ENCODE measurements around the gene ATRN.
A peak's percentile ranks its signal among the peaks of the same experiment; 100 is the strongest.

The ATRN gene

GRCh38 chr20:3464166-3464565, 6.7 kb upstream of the ATRN start:
- Histone ChIP-seq H3K36me3 (ENCODE audit: control insufficient read depth in 4 of 4, insufficient read depth in 4 of 4, low read length in 3 of 4) (no peaks in the 10 kb centered on the region), H3K27me3 (replicated peaks in 2 of 5; ENCODE audit: control insufficient read depth in 4 of 5, insufficient read depth in 5 of 5, low read length in 4 of 5) (peaks cover 0 to 2% (median 0%) of the 10 kb centered on the region in 5 experiments), H3K9me3 (ENCODE audit: control extremely low read depth in 1 of 5, control insufficient read depth in 4 of 5, insufficient read depth in 2 of 5, low read depth in 1 of 5, low read length in 4 of 5) (no peaks in the 10 kb centered on the region), H3K27ac (ENCODE audit: insufficient read depth in 1 of 2, low read depth in 1 of 2, low read length in 2 of 2, poor library complexity in 1 of 2, severe bottlenecking in 2 of 2) (no peak overlapping the region), H3K4me1 (ENCODE audit: control extremely low read depth in 1 of 4, control insufficient read depth in 4 of 4, insufficient read depth in 4 of 4, low read length in 3 of 4) (no peaks in the 10 kb centered on the region), H3K4me3 (ENCODE audit: control insufficient read depth in 1 of 7, extremely low read depth in 1 of 7, insufficient read depth in 4 of 7, low read depth in 2 of 7, low read length in 6 of 7) (no peak overlapping the region)
- no peak for DNase-seq
- POLR2A ChIA-PET, result interaction anchor here (0.6 kb wide), 1 partner anchor 17 kb away, joined by 4 read pairs; no protein-coding TSS in a partner anchor
- CTCF ChIA-PET, result no interaction called here
- 100% methylated on average over 3 of the region's 4 CpGs for WGBS (ENCODE audit: insufficient coverage)

- Histone ChIP-seq H3K4me1 (ENCODE audit: control extremely low read depth in 1 of 4, control insufficient read depth in 4 of 4, insufficient read depth in 4 of 4, low read length in 3 of 4) (peaks cover 0 to 5% (median 1%) of the 10 kb centered on the region in 4 experiments), H3K4me3 (ENCODE audit: control insufficient read depth in 1 of 7, extremely low read depth in 1 of 7, insufficient read depth in 4 of 7, low read depth in 2 of 7, low read length in 6 of 7) (no peak overlapping the region), H3K27me3 (replicated peaks in 2 of 5; ENCODE audit: control insufficient read depth in 4 of 5, insufficient read depth in 5 of 5, low read length in 4 of 5) (no peaks in the 10 kb centered on the region), H3K36me3 (ENCODE audit: control insufficient read depth in 4 of 4, insufficient read depth in 4 of 4, low read length in 3 of 4) (no peaks in the 10 kb centered on the region), H3K9me3 (ENCODE audit: control extremely low read depth in 1 of 5, control insufficient read depth in 4 of 5, insufficient read depth in 2 of 5, low read depth in 1 of 5, low read length in 4 of 5) (no peaks in the 10 kb centered on the region), H3K27ac (ENCODE audit: insufficient read depth in 1 of 2, low read depth in 1 of 2, low read length in 2 of 2, poor library complexity in 1 of 2, severe bottlenecking in 2 of 2) (no peak overlapping the region)
- ChIA-PET CTCF (interaction anchor here (1.2 kb wide), 1 partner anchor 22 kb away, joined by 3 read pairs; no protein-coding TSS in a partner anchor), POLR2A (no interaction called here)
- WGBS (ENCODE audit: insufficient coverage), result 20% methylated on average over 1 of the region's 1 CpG
- DNase-seq, result no peak
Observed at GRCh38 chr20:3465301-3465700, 5.5 kb upstream of the ATRN start.

DNA sequence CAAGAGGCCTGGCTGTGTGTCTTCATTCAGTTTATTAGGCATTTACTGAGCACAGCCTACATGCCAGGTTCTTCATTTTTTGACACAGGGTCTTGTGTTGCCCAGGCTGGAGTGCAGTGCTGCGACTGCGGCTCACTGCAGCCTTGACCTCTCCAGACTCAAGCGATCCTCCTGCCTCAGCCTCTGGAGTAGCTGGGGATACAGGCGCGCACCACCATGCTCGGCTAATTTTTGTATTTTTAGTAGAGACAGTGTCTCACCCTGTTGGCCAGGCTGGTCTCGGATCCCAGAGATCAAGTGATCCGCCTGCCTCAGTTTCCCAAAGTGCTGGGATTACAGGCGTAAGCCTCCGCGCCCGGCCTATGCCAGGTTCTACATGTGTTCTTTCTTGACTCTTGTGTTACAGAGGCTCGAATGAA, 601 bp upstream of the ATRN start:
- no peak for DNase-seq
- POLR2A ChIA-PET, result interaction anchor here (0.6 to 1.1 kb wide), 3 partner anchors 9 to 20 kb away, joined by 3 to 5 read pairs (median 3); no protein-coding TSS in a partner anchor
- H3K4me3 ChIP-seq (ENCODE audit: control insufficient read depth in 1 of 7, extremely low read depth in 1 of 7, insufficient read depth in 4 of 7, low read depth in 2 of 7, low read length in 6 of 7), result peak overlapping the region; percentile 73 to 94 (median 87)
- CTCF ChIA-PET, result interaction anchor here (1.3 to 1.5 kb wide), 2 partner anchors 15 to 67 kb away, joined by 3 to 4 read pairs; no protein-coding TSS in a partner anchor
- H3K4me1 ChIP-seq (ENCODE audit: control extremely low read depth in 1 of 4, control insufficient read depth in 4 of 4, insufficient read depth in 4 of 4, low read length in 3 of 4), result peaks cover 6 to 23% (median 16%) of the 10 kb centered on the region in 4 experiments
- H3K27me3 ChIP-seq (replicated peaks in 2 of 5; ENCODE audit: control insufficient read depth in 4 of 5, insufficient read depth in 5 of 5, low read length in 4 of 5), result no peaks in the 10 kb centered on the region
- H3K9me3 ChIP-seq (ENCODE audit: control extremely low read depth in 1 of 5, control insufficient read depth in 4 of 5, insufficient read depth in 2 of 5, low read depth in 1 of 5, low read length in 4 of 5), result no peaks in the 10 kb centered on the region
- 40% methylated on average over 11 of the region's 13 CpGs for WGBS (ENCODE audit: insufficient coverage)
- H3K36me3 ChIP-seq (ENCODE audit: control insufficient read depth in 4 of 4, insufficient read depth in 4 of 4, low read length in 3 of 4), result no peaks in the 10 kb centered on the region
- peak overlapping the region; percentile 31 to 68 for H3K27ac ChIP-seq (ENCODE audit: insufficient read depth in 1 of 2, low read depth in 1 of 2, low read length in 2 of 2, poor library complexity in 1 of 2, severe bottlenecking in 2 of 2)

DNA sequence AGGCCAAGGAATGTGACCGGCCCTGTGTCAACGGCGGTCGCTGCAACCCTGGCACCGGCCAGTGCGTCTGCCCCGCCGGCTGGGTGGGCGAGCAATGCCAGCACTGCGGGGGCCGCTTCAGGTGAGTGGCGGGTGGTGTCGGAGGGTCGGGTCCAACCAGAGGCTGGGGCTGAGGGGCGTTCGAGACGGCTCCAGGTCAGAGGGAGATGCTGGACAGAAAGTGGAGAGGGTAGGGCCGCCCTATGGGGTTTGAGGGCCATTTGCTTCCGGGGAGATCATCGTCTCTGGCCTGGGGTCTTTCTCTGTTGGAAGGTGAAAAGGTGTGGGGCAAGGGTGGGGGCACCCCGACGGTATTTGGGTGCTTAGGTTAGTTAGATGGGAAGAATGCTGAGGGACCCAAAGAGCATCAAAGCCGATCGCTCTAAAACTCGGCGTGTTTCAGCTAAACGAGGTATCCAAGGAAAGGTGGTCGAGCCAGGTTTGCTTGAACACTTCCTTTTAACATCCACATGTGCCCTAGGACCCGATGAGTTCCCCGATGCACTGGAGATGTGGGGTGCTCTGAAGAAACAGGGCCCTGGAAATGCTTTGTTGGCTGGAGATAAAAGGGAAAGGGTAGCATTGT, 691 bp downstream of the ATRN start:
- Histone ChIP-seq H3K27me3 (replicated peaks in 2 of 5; ENCODE audit: control insufficient read depth in 4 of 5, insufficient read depth in 5 of 5, low read length in 4 of 5) (no peaks in the 10 kb centered on the region), H3K4me3 (ENCODE audit: control insufficient read depth in 1 of 7, extremely low read depth in 1 of 7, insufficient read depth in 4 of 7, low read depth in 2 of 7, low read length in 6 of 7) (peak overlapping the region; percentile 73 to 94 (median 87)), H3K4me1 (ENCODE audit: control extremely low read depth in 1 of 4, control insufficient read depth in 4 of 4, insufficient read depth in 4 of 4, low read length in 3 of 4) (peaks cover 6 to 23% (median 16%) of the 10 kb centered on the region in 4 experiments), H3K9me3 (ENCODE audit: control extremely low read depth in 1 of 5, control insufficient read depth in 4 of 5, insufficient read depth in 2 of 5, low read depth in 1 of 5, low read length in 4 of 5) (no peaks in the 10 kb centered on the region), H3K36me3 (ENCODE audit: control insufficient read depth in 4 of 4, insufficient read depth in 4 of 4, low read length in 3 of 4) (no peaks in the 10 kb centered on the region), H3K27ac (ENCODE audit: insufficient read depth in 1 of 2, low read depth in 1 of 2, low read length in 2 of 2, poor library complexity in 1 of 2, severe bottlenecking in 2 of 2) (peak overlapping the region in 1 of 2 experiments; percentile 61)
- DNase-seq, result peak in 1 of 3 donors; percentile 26
- CTCF ChIA-PET, result no interaction called here
- 0% methylated on average over 17 of the region's 30 CpGs for WGBS (ENCODE audit: insufficient coverage)
- POLR2A ChIA-PET, result no interaction called here

GRCh38 chr20:3472105-3472504, 1.3 kb downstream of the ATRN start:
- H3K27me3 ChIP-seq (replicated peaks in 2 of 5; ENCODE audit: control insufficient read depth in 4 of 5, insufficient read depth in 5 of 5, low read length in 4 of 5), result no peaks in the 10 kb centered on the region

DNA sequence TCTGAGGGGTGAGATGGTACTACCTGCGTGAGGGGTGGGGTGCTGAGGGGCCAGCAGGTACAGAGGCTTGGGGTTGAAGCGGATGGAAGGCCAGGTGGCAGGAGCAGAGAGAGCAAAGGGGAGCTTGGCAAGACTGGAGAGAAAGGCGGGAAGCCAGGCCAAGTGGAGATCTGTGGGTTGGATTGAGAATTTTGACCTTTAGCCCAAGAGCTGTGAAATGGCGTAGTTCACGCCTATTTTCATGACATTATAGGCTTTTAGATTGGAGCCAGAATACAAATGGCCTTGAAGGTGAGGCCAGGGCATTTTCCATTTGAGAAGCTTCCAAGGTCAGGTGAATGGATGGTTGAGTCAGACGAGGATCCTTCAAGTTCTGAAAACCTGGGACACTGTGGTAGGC, 2.5 kb downstream of the ATRN start:
- Histone ChIP-seq H3K36me3 (ENCODE audit: control insufficient read depth in 4 of 4, insufficient read depth in 4 of 4, low read length in 3 of 4) (no peaks in the 10 kb centered on the region), H3K4me3 (ENCODE audit: control insufficient read depth in 1 of 7, extremely low read depth in 1 of 7, insufficient read depth in 4 of 7, low read depth in 2 of 7, low read length in 6 of 7) (no peak overlapping the region), H3K27me3 (replicated peaks in 2 of 5; ENCODE audit: control insufficient read depth in 4 of 5, insufficient read depth in 5 of 5, low read length in 4 of 5) (no peaks in the 10 kb centered on the region), H3K27ac (ENCODE audit: insufficient read depth in 1 of 2, low read depth in 1 of 2, low read length in 2 of 2, poor library complexity in 1 of 2, severe bottlenecking in 2 of 2) (no peak overlapping the region), H3K4me1 (ENCODE audit: control extremely low read depth in 1 of 4, control insufficient read depth in 4 of 4, insufficient read depth in 4 of 4, low read length in 3 of 4) (peaks cover 6 to 23% (median 16%) of the 10 kb centered on the region in 4 experiments), H3K9me3 (ENCODE audit: control extremely low read depth in 1 of 5, control insufficient read depth in 4 of 5, insufficient read depth in 2 of 5, low read depth in 1 of 5, low read length in 4 of 5) (no peaks in the 10 kb centered on the region)
- no peak for DNase-seq
- 98% methylated on average over 6 of the region's 6 CpGs for WGBS (ENCODE audit: insufficient coverage)
- POLR2A ChIA-PET, result no interaction called here
- CTCF ChIA-PET, result interaction anchor here (0.6 kb wide), 1 partner anchor 118 kb away, joined by 3 read pairs; no protein-coding TSS in a partner anchor

More at GRCh38 chr20:3472105-3472504, 1.3 kb downstream of the ATRN start:
- Histone ChIP-seq H3K27ac (ENCODE audit: insufficient read depth in 1 of 2, low read depth in 1 of 2, low read length in 2 of 2, poor library complexity in 1 of 2, severe bottlenecking in 2 of 2) (no peak overlapping the region), H3K9me3 (ENCODE audit: control extremely low read depth in 1 of 5, control insufficient read depth in 4 of 5, insufficient read depth in 2 of 5, low read depth in 1 of 5, low read length in 4 of 5) (no peaks in the 10 kb centered on the region), H3K4me1 (ENCODE audit: control extremely low read depth in 1 of 4, control insufficient read depth in 4 of 4, insufficient read depth in 4 of 4, low read length in 3 of 4) (peaks cover 6 to 23% (median 16%) of the 10 kb centered on the region in 4 experiments), H3K4me3 (ENCODE audit: control insufficient read depth in 1 of 7, extremely low read depth in 1 of 7, insufficient read depth in 4 of 7, low read depth in 2 of 7, low read length in 6 of 7) (peak overlapping the region in 6 of 7 experiments; percentile 73 to 93 (median 82)), H3K36me3 (ENCODE audit: control insufficient read depth in 4 of 4, insufficient read depth in 4 of 4, low read length in 3 of 4) (no peaks in the 10 kb centered on the region)
- WGBS (ENCODE audit: insufficient coverage), result 92% methylated on average over 2 of the region's 3 CpGs
- POLR2A ChIA-PET, result no interaction called here
- no peak for DNase-seq
- CTCF ChIA-PET, result no interaction called here

GRCh38 chr20:3473944-3474343, 3.1 kb downstream of the ATRN start:
- Histone ChIP-seq H3K9me3 (ENCODE audit: control extremely low read depth in 1 of 5, control insufficient read depth in 4 of 5, insufficient read depth in 2 of 5, low read depth in 1 of 5, low read length in 4 of 5) (no peaks in the 10 kb centered on the region), H3K36me3 (ENCODE audit: control insufficient read depth in 4 of 4, insufficient read depth in 4 of 4, low read length in 3 of 4) (no peaks in the 10 kb centered on the region), H3K27ac (ENCODE audit: insufficient read depth in 1 of 2, low read depth in 1 of 2, low read length in 2 of 2, poor library complexity in 1 of 2, severe bottlenecking in 2 of 2) (no peak overlapping the region), H3K27me3 (replicated peaks in 2 of 5; ENCODE audit: control insufficient read depth in 4 of 5, insufficient read depth in 5 of 5, low read length in 4 of 5) (no peaks in the 10 kb centered on the region), H3K4me3 (ENCODE audit: control insufficient read depth in 1 of 7, extremely low read depth in 1 of 7, insufficient read depth in 4 of 7, low read depth in 2 of 7, low read length in 6 of 7) (no peak overlapping the region), H3K4me1 (ENCODE audit: control extremely low read depth in 1 of 4, control insufficient read depth in 4 of 4, insufficient read depth in 4 of 4, low read length in 3 of 4) (peaks cover 6 to 23% (median 16%) of the 10 kb centered on the region in 4 experiments)
- DNase-seq, result no peak
- POLR2A ChIA-PET, result no interaction called here
- CTCF ChIA-PET, result no interaction called here
- 90% methylated on average over 1 of the region's 1 CpG for WGBS (ENCODE audit: insufficient coverage)
